ENCODE data around the gene ABI3.
"Not testable (repeated sequence)": the region's sequence is repeated elsewhere in the genome, so short reads cannot be mapped to it uniquely, and the experiment has no call there.

The ABI3 gene, protein sequence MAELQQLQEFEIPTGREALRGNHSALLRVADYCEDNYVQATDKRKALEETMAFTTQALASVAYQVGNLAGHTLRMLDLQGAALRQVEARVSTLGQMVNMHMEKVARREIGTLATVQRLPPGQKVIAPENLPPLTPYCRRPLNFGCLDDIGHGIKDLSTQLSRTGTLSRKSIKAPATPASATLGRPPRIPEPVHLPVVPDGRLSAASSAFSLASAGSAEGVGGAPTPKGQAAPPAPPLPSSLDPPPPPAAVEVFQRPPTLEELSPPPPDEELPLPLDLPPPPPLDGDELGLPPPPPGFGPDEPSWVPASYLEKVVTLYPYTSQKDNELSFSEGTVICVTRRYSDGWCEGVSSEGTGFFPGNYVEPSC

DNA sequence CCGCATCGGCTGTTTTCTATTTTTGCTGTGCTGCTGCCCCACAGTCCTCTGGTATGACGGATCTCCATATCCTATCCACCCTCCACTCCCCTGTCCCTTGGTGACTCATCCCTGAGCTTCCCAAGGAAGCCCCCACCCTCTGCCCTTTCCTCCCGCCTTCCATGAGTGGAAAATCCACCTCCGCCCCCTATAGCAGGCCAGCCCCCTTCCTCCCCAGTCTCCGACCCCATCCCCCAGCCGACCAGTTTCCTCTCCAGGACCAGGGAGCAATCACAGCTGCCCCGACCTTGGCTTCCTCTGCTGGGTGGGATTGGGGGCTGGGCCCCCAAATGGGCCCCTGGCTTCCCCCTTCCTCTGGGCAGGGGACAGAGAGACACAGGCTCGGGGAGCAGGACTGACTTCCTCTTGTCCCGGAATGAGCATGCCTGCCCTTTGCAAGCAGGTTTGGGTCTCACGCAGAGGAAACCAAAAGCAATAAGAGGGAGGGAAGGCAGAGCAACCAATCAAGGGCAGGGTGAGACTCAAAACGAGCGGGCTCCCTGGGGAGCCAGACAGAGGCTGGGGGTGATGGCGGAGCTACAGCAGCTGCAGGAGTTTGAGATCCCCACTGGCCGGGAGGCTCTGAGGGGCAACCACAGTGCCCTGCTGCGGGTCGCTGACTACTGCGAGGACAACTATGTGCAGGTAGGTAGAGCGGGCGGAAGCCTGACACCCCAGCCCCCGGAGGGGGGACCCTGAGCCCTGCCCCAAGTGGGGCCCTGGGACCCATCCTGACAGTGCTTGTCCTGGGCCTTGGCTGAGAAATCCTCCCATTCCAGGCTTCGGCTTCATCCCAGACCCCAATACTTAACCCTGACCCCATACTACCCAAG lies at the start of gene ABI3, which contains the start of gene GNGT2:
Gene ABI3, plus strand, starts transcription at position 550 of the 872 bp plus-strand sequence. Its CDS starts 18 bp downstream, at position 568.
Gene GNGT2, minus strand, starts transcription at position 417 of the 872 bp plus-strand sequence. CDS start 3,152 bp downstream, outside the sequence.
- TF ChIP-seq, protein P1, sequence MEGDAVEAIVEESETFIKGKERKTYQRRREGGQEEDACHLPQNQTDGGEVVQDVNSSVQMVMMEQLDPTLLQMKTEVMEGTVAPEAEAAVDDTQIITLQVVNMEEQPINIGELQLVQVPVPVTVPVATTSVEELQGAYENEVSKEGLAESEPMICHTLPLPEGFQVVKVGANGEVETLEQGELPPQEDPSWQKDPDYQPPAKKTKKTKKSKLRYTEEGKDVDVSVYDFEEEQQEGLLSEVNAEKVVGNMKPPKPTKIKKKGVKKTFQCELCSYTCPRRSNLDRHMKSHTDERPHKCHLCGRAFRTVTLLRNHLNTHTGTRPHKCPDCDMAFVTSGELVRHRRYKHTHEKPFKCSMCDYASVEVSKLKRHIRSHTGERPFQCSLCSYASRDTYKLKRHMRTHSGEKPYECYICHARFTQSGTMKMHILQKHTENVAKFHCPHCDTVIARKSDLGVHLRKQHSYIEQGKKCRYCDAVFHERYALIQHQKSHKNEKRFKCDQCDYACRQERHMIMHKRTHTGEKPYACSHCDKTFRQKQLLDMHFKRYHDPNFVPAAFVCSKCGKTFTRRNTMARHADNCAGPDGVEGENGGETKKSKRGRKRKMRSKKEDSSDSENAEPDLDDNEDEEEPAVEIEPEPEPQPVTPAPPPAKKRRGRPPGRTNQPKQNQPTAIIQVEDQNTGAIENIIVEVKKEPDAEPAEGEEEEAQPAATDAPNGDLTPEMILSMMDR (IDR thresholded peaks at IDR 0.05; ENCODE audit: borderline replicate concordance, control extremely low read depth, extremely low read depth, insufficient read depth, missing control alignments): no peak
- peak; percentile 93 for DNase-seq (ENCODE audit: low spot score)
- in situ Hi-C loops (cut with MboI; ENCODE audit: low sequenced_read_pairs, unreplicated experiment): no loop called here

DNA sequence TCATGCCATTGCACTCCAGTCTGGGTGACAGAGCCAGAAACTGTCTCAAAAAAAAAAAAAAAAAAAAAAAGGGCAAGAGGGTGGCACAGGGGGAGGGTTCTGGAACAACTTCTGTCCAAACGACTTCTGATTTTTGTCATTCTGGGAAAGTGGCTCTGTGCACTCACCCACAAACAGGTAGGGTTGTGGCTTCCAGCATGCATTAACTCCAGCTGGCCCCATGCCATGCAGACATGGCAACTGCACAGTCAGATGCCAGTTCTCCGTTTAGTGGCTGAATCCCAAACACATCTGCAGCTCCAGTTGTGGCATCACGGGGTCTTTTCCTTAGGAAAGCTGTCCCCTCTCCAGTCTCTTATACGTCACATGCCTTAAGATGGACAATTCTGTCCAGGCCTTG lies 47.6 kb upstream of the ABI3 start:
- TF ChIP-seq, protein P1 (IDR thresholded peaks at IDR 0.05; ENCODE audit: borderline replicate concordance, control extremely low read depth, extremely low read depth, insufficient read depth, missing control alignments): no peak
- no peak for DNase-seq (ENCODE audit: low spot score)
- in situ Hi-C loops (cut with MboI; ENCODE audit: low sequenced_read_pairs, unreplicated experiment): no loop called here

DNA sequence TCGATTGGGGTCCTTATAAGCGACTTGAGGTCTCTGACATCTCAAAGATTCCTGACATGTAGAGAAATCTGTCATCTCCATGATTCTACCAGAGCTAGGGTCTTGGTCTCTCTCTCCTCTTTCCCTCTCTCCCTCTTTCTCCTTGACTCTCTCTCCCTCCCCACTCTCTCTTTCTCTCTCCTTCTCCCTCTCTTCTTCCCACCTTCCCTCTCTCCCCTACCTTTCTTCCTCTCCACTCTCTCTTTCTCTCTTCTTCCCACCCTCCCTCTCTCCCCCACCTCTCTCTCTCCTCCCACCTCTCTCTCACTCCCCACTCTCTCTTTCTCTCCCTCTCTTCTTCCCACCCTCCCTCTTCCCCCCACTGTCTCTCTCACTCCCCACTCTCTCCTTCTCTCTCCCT lies 45.4 kb upstream of the ABI3 start:
- TF ChIP-seq, protein P1 (IDR thresholded peaks at IDR 0.05; ENCODE audit: borderline replicate concordance, control extremely low read depth, extremely low read depth, insufficient read depth, missing control alignments): no peak
- no peak for DNase-seq (ENCODE audit: low spot score)
- in situ Hi-C loops (cut with MboI; ENCODE audit: low sequenced_read_pairs, unreplicated experiment): no loop called here

DNA sequence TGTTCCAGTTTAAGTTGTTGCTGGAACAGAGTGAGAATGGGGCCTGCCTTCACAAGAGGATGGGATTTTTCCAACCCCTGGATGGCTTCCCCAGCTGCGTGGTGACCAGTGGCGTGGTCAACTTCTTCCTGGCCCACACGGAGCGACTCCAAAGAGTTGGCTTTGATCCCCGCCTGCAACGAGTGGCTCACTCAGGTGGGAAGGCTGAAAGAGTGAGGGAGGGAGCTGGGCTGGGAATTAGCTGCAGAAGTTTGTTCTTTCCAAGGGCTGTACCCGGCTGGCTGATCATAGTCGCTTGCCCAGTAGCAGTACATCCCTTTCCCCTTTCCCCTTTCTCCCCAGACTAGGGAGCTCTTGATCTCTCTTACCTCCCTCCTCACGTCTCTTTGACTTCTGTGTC lies 41.8 kb upstream of the ABI3 start:
- in situ Hi-C loops (cut with MboI; ENCODE audit: low sequenced_read_pairs, unreplicated experiment): no loop called here
- DNase-seq (ENCODE audit: low spot score): no peak
- TF ChIP-seq, protein P1 (IDR thresholded peaks at IDR 0.05; ENCODE audit: borderline replicate concordance, control extremely low read depth, extremely low read depth, insufficient read depth, missing control alignments): no peak

DNA sequence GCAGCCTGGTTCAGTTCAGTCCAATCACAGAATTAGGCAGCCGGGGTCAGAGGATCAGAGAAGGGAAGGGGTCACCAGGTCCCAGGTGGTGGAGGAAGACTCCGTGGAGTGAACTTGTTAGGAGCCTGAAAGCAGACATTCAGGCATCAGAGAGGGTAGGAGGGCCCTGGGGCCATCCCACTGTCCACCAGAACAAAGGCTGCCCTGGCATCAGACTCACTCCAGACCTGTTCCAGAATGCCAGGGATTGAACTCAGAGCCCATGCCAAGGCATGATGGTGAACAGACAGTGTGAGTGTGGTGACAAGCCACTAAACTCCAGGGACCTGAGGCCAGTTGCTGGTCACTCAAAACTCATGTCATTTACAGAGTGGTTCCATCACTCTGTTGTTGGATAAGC lies 40.3 kb upstream of the ABI3 start:
- TF ChIP-seq, protein P1 (IDR thresholded peaks at IDR 0.05; ENCODE audit: borderline replicate concordance, control extremely low read depth, extremely low read depth, insufficient read depth, missing control alignments): no peak
- DNase-seq (ENCODE audit: low spot score): no peak
- in situ Hi-C loops (cut with MboI; ENCODE audit: low sequenced_read_pairs, unreplicated experiment): no loop called here

DNA sequence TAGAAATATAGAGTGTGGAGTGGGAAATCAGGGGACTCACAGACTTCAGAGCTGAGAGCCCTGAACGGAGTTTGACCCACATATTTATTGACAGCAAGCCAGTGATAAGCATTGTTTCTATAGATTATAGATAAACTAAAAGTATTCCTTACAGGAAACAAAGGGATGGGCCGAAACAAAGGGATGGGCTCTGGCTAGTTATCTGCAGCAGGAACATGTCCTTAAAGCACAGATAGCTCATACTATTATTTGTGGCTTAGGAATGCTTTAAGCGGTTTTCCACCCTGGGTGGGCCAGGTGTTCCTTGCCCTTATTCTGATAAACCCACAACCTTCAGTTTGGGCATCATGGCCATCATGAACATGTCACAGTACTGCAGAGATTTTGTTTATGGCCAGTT lies 39.8 kb upstream of the ABI3 start:
- in situ Hi-C loops (cut with MboI; ENCODE audit: low sequenced_read_pairs, unreplicated experiment); DNase-seq (ENCODE audit: low spot score): not testable (repeated sequence)

DNA sequence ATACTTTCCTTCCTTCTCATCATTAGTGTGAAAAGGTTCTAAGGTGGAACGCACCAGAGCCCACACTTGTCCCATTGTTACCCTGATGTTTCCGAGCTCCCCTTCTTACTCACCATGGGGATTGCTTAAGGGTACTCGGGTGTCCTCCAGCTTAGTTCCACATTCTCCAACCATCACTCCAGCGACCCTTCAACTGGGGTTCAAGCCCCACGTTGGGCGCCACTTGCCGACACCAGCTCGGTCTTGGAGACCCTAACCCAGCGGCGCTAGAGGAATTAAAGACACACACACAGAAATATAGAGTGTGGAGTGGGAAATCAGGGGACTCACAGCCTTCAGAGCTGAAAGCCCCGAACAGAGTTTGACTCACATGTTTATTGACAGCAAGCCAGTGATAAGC lies 34.5 kb upstream of the ABI3 start:
- DNase-seq (ENCODE audit: low spot score); in situ Hi-C loops (cut with MboI; ENCODE audit: low sequenced_read_pairs, unreplicated experiment): not testable (repeated sequence)

Measured in GM13976 (cell line).